ENCODE measurements around the gene CASTOR1. TPM values are rescaled to one million over a fixed set of nuclear protein-coding genes. Genes with fewer than 3 reads are reported as not detected.
A peak's percentile ranks its signal among the peaks of the same experiment; 100 is the strongest.

The CASTOR1 gene
- polyA plus RNA-seq, 1 of the 3 experiments (the other 2 are of a cell fraction), result 14.4 TPM

- Histone ChIP-seq H3K4me2 (peak overlapping the region; percentile 41; the same call in 1 of the 2 replicates), H4K20me1 (ENCODE audit: insufficient read depth) (peaks cover 68% of the 10 kb centered on the region)
- 76% methylated on average over 8 of the region's 8 CpGs for WGBS (ENCODE audit: low lambda C conversion rate)
- TF ChIP-seq MAX (IDR thresholded peaks at IDR 0.05; ENCODE audit: low read depth), result no peak
- no peak for TF ChIP-seq FOXJ3 (CRISPR knock-in tag; IDR thresholded peaks at IDR 0.05)
- TF ChIP-seq NFIC (IDR thresholded peaks at IDR 0.05; ENCODE audit: borderline replicate concordance), result peak; percentile 19; the same call in 1 of the 2 replicates
- no peak for TF ChIP-seq TAF1 (IDR thresholded peaks at IDR 0.05; ENCODE audit: borderline replicate concordance, low read depth, low read length)
- no peak for TF ChIP-seq NRF1 (IDR thresholded peaks at IDR 0.05; ENCODE audit: low read depth, low read length)
- no peak for TF ChIP-seq IRF3 (IDR thresholded peaks at IDR 0.05; ENCODE audit: low read depth, low read length)
- no peak for TF ChIP-seq REST (IDR thresholded peaks at IDR 0.05; ENCODE audit: low read depth, low read length)
- TF ChIP-seq RXRA (IDR thresholded peaks at IDR 0.05; ENCODE audit: borderline replicate concordance, low read depth), result no peak
- 0 out of 2 replicates have a peak, but pooled peaks have one; percentile 26 for TF ChIP-seq RCOR1 (IDR thresholded peaks at IDR 0.05; ENCODE audit: low read length)
- no peak for TF ChIP-seq YY1 (IDR thresholded peaks at IDR 0.05; ENCODE audit: low read depth)
- TF ChIP-seq CHD2 (IDR thresholded peaks at IDR 0.05; ENCODE audit: low read length, partially characterized antibody), result peak; percentile 22
- TF ChIP-seq TCF12 (IDR thresholded peaks at IDR 0.05), result no peak
- no peak for TF ChIP-seq JUND (IDR thresholded peaks at IDR 0.05)
- TF ChIP-seq POLR2AphosphoS5 (IDR thresholded peaks at IDR 0.05; ENCODE audit: low read depth, low read length), result no peak
- TF ChIP-seq MEF2A (IDR thresholded peaks at IDR 0.05; ENCODE audit: borderline replicate concordance, low read depth), result no peak
- no peak for TF ChIP-seq TEAD4 (IDR thresholded peaks at IDR 0.05; ENCODE audit: borderline replicate concordance, insufficient read depth)
- no peak for TF ChIP-seq USF2 (IDR thresholded peaks at IDR 0.05; ENCODE audit: borderline replicate concordance, low read depth, low read length)
- no peak for TF ChIP-seq SIN3A (IDR thresholded peaks at IDR 0.05; ENCODE audit: borderline replicate concordance, low read depth, low read length)
- no peak for TF ChIP-seq RAD21 (IDR thresholded peaks at IDR 0.05; ENCODE audit: low read length)
- TF ChIP-seq CTCF (IDR thresholded peaks at IDR 0.05), result no peak
- no peak for TF ChIP-seq USF1 (IDR thresholded peaks at IDR 0.05; ENCODE audit: borderline replicate concordance, low read depth)
- TF ChIP-seq GATA2 (CRISPR knock-in tag; IDR thresholded peaks at IDR 0.05), result no peak
These were observed 24.4 kb upstream of the CASTOR1 start for GRCh38 chr22:30313527-30314363.

More at GRCh38 chr22:30313527-30314363, 24.4 kb upstream of the CASTOR1 start:
- Histone ChIP-seq H3F3A (replicated peaks; ENCODE audit: insufficient read depth) (peaks cover 25% of the 10 kb centered on the region), H3K79me2 (ENCODE audit: insufficient read depth) (peaks cover 78% of the 10 kb centered on the region), H3K27me3 (ENCODE audit: insufficient read depth) (no peaks in the 10 kb centered on the region), H3K4me1 (ENCODE audit: control insufficient read depth in 1 of 2, insufficient read depth in 2 of 2, low read depth in 1 of 2, low read length in 1 of 2) (peaks cover 26 to 35% of the 10 kb centered on the region in 2 experiments; a peak in 3 of 4 replicates), H3K27ac (ENCODE audit: low read depth in 2 of 2, low read length in 1 of 2) (peak overlapping the region; percentile 15 to 19; a peak in 1 of 4 replicates), H3K4me3 (ENCODE audit: low read depth in 2 of 2, low read length in 1 of 2) (no peak overlapping the region), H3K36me3 (replicated peaks in 1 of 2; ENCODE audit: control insufficient read depth in 1 of 2, insufficient read depth in 2 of 2, low read length in 1 of 2) (no peaks in the 10 kb centered on the region), H3K9ac (no peak overlapping the region), H3K9me3 (no peaks in the 10 kb centered on the region), H3K9me2 (no peaks in the 10 kb centered on the region), H2AFZ (ENCODE audit: low read depth) (no peak overlapping the region)
- ChIA-PET CTCF (interaction anchor here (1.1 to 6.5 kb wide), 2 partner anchors 19 to 25 kb away, joined by 3 to 31 read pairs; partner anchors contain the start of gene CASTOR1), POLR2A (interaction anchor here (0.7 to 0.9 kb wide), 2 partner anchors 11 to 25 kb away, joined by 3 read pairs; partner anchors contain the start of gene CASTOR1)
- DNase-seq, result peak; percentile 44

Measured in SK-N-SH (cell line).